GM19035 (cell line): ENCODE measurements around the gene MTHFD1L.
"Not testable (repeated sequence)": the region's sequence is repeated elsewhere in the genome, so short reads cannot be mapped to it uniquely, and the experiment has no call there.

Experiments
- ATAC-seq: cut with Tn5 transposase; IDR thresholded peaks from one replicate; pipeline ENCODE4 v1.9.1; 2021; ENCODE audit not compliant: unreplicated experiment

Gene MTHFD1L

DNA sequence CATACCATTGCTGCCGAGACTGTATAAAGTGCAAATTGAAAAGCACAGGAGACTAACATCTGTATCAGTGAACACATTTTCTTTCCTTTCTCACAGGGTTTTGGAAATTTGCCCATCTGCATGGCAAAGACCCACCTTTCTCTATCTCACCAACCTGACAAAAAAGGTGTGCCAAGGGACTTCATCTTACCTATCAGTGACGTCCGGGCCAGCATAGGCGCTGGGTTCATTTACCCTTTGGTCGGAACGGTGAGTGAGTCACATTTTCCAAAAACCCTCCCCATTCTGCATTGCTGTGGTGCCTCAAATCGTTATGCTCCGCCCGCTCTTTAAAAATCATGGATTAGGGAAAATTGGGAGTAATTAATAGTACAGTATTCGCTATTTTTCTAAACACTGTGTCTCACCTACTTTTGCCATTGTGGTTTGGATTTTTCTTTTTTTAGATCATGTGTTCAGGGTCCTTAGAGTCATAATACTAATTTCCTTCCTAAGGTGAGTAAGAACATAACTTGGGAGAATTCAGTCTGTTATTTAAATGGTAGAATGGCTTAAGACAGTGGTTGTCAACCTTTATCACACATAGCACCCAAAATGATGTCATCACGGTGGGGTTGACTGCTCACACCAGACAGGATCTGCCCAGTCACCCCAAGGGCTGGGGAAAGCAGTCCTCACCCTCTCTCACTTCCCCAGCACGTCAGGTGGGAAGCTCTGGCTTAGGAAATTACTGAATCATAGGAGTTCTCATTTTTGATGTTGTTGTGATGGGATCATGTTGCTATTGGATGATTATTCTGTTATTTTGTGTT, 171.6 kb downstream of the MTHFD1L start:
- ATAC-seq, result no peak

DNA sequence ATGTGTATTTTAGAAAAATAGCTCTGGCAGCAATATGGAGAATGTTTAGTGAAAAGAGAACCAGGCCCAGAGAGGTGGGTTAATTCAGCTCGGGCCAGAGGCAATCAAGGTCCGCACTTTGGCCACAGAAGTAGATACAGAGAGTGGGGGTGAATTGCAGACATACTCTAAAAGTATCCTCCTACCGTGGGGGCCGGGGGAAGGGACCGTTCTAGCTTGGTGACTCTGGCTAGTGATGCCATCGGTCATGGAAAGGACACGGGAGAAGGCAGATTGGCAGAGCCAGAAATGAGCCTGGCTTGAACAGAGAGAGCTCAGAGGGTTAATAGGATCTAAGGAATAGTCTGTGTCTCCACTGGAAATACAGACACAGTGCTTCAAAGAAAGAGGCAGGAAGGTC, 173.1 kb downstream of the MTHFD1L start:
- no peak for ATAC-seq

- not testable (repeated sequence) for ATAC-seq
Observed at GRCh38 chr6:151040888-151041521, 175.5 kb downstream of the MTHFD1L start.

- ATAC-seq, result no peak
Observed at GRCh38 chr6:151041686-151042085, 176.2 kb downstream of the MTHFD1L start.

- not testable (repeated sequence) for ATAC-seq
Observed at GRCh38 chr6:151042911-151043330, 177.4 kb downstream of the MTHFD1L start.

DNA sequence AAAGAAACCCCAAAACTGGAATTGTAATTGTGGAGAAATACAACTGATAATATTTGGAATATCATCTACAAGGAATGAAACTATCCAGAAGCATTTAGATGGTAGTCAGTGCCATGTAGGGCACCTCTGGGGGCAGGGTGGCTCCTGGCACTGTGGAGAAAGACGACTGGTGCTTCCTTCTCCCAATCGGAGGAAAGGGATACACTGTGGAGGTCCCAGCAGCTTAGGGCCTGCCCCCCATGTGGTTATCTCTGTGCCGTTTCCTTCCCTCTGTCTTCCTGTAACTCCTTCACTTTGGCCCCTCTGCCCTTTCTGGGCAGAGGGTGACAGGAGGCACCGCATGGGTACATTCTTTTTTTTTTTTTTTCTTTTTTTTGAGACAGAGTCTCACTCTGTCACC, 178.4 kb downstream of the MTHFD1L start:
- no peak for ATAC-seq

DNA sequence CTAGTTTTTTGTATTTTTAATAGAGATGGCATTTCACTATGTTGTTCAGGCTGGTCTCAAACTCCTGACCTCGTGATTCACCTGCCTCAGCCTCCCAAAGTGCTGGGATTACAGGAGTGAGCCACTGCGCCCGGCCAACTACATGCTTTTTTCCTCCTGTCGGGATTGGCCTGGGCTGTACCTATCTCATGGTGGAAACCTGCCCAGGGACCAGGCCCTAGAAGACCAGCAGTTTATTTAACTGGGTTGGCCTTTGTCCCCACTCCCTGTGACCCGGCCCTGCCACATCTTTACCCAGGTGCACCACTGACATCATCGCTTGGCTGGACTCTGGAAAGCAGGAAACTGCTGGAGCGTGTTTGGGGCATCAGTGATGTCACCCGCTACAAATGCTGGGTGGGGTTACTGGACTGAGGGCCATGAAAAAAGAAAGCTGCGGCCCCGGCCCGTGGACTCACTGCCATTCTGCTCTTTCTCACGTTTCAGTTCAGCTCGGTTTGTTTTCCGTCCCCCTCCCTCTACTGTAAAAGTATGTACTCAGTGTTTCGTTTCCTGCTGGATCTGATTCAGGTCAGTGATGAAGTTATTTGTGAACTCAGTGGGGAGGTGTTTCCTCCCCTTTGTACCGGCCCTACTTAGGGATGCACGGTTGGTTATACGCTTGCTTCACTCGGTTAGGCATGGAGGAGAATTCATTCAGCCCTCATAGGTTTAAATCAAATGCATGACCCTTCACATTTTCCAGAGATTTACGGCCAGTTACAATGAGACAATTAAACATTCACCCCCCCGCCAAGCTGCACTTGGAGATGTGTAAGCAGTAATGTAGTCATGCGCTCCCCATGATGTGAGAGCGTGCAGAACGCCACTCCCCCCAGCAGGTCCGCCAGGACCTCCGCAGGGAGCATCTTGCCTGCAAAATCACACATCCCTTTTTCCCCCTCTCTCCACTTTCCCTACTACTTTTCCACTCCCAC, 179.3 kb downstream of the MTHFD1L start:
- ATAC-seq, result no peak

- not testable (repeated sequence) for ATAC-seq
Observed at GRCh38 chr6:151045511-151046222, 180.2 kb downstream of the MTHFD1L start.

DNA sequence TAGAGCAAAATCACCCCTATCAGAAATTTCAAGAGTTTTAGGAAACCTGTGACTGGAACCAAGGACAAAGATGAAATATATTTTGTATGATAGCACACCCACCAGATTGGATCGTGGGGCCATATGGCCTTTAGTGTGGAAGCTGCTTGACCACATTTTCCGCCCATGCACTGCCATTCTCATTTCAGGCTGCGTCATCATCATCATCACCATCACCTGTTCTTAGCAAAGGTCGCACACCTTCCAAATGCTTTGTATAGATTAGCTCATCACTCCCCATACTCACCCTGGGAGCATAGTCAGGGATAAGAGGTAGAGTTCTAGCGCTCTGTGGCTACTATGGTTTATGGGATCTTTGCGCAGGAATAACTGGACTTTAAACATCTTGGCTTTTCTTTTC, 185.7 kb downstream of the MTHFD1L start:
- ATAC-seq, result no peak

DNA sequence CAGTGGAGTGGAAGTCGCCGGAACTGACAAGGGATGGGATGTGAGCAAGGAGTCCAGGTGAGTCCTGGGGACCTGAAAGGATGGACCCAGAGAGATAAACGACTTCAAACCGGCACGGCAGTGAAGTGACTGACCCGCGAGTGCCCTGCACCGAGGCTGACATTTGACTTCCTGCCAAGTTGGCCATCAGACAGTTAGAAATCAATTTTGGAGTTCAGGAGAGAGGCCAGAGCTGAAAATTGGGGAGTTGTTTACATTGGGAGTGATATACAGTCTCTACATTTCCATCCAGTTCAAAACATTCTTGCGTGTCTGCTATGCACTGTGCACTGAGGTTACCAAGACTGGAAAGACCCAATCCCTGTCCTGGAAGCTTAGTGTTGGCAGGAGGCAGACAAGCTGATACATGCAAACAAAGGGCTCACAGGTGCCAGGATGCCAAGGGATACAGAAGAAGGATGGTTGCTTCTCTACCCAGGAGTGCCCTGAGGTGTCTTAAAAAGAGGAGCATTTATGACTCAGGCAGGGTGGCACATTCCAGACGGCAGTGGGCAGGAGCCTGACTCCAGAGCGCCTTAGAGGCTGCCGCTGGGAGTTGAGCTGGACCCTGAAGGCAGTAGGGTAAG, 186.6 kb downstream of the MTHFD1L start:
- no peak for ATAC-seq

DNA sequence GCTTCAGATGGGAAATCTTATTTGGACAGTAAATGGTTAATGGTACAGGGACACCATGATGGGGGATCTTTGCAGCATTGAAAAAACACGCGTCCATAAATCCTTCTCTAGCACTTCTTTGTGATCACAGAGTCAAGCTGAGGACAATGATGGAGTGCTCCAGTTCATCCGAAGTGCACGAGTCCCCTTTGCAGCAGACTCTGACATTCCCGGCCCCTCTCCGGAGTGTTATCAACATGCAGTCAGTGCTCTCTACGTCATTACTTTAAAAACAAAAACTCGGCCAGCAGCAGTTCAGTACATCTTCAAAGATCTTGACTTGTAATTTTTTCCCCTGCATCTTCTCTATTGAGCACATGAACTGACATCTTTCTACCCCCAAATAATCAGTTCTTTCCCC, 188.8 kb downstream of the MTHFD1L start:
- no peak for ATAC-seq

- no peak for ATAC-seq
Observed at GRCh38 chr6:151056230-151056907, 190.9 kb downstream of the MTHFD1L start.

GRCh38 chr6:151057061-151057460, 191.6 kb downstream of the MTHFD1L start:
- no peak for ATAC-seq

DNA sequence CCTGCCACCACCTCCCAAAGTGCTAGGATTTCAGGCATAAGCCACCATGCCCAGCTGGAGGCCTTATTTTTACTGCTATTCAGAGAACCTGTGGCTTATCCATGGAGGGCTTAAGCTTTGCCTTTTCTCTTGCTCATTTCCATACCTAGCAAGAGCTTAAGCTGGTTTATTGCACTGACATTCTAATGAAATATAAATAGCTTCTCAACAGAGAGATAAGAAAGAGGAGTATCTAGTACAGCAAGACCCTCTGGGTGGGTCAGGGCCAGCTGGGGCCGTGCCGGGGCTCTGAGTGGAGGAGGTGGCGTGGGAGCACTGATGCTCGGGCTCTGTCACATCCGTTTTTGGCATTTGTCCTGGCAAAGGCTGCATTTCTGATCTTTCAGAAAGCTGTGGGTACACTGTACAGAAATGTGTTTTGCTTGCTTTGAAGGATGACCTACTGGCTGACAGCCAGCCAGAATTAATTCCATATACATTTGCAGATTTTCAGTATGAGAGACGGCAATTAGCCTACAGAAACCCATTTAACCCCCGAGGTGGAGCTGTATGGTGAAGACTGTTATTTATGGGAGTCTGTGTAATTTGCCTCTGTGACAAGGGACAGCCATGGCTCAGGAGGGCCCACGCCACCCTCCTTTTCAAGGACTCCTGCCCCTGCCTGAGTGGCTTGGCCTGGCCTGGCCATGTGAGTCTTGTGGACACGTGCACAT, 192.7 kb downstream of the MTHFD1L start:
- no peak for ATAC-seq

DNA sequence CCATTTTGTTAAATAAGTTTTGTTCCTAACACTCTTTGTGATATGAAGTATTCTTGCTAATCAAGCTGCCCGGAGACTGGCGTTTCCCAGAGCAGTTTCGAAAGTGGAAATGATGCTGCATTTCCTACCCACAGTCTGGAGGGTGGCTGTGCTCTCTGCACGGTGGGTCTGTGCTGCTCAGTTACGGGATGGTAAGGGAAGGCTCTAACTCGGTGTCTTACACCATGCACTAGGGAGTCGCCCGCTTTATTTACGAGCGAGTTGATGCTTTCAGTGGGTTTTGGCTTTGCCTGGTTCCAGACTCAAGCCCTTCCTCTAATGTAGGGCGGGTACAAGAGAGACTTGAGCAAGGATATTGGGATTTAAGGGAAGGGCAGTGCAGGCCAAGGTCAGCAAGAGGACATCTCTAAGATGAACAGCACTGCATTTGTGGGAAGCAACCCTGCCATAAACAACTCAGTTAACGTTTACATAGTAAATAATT, 194.2 kb downstream of the MTHFD1L start:
- ATAC-seq, result no peak

- no peak for ATAC-seq
Observed at GRCh38 chr6:151060096-151060765, 194.7 kb downstream of the MTHFD1L start.

- ATAC-seq, result no peak
Observed at GRCh38 chr6:151060766-151061531, 195.4 kb downstream of the MTHFD1L start.

DNA sequence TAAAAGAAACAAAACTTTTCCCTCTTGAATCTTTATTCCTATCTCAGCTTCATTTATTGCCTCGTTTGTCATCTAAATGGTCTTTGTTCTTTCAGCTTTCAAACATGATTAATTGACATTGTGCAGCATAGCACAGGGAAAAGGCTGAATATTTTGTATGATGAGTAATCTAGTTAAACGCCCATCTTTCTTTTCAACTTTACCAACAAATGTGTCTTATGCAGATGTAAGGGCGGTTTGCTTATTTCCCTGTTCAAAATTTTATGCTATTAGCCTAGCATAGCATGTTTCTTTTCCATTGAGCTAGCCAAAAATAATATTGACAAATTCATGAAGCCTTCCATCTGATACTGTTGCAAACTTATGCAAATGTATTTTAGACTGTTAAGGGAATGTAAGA, 197.8 kb downstream of the MTHFD1L start:
- ATAC-seq, result no peak
